Measurements from ENCODE around the gene TNNT3. TPM values are rescaled to one million over a fixed set of nuclear protein-coding genes. Genes with fewer than 3 reads are reported as not detected.

Gene TNNT3
- total RNA-seq, 1 donor from 2014 or later: 2.6 TPM

GRCh38 chr11:1918436-1919315 is 827 bp upstream of the TNNT3 start:
- H3K4me3 Mint-ChIP-seq (ENCODE audit: unreplicated experiment): no peak overlapping the region
- no peak overlapping the region for H3K27ac Mint-ChIP-seq (ENCODE audit: unreplicated experiment)

DNA sequence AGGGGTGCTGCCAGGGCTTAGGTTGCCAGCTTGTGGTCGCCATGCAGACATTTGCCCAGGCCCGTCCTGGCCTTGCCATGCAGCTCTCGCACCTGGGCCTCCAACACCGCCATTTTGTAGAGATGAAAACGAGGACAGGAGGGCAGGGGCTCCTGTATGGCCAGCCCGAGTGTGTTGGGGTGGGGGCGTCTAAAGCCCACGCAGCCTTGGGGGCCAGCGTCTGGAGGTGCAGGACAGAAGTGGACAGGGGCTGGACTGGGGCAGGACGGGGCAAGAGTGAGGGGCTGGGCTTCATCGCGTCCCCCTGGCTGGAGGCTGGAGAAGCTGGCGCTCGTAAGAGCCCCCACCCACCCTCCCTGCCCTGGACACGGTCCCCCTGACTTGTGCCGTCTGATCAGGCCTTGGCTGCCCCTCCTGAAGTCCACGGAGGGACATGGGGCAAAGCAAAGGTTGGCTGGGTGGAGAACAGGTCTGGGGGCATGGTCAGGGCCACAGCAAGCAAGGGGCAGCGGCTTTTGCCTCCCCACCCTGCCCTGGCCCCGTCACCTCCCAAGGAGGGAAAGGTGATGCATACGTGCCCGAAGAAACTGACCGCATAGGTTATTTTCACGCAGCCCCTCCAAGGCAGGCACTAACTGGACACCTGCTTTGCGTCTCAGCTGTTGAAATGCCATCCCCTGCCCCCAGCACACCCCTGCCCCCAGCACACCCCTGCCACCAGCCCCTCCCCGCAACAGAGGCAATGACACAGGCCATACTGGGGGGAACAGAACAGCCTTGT is 815 bp downstream of the TNNT3 start:
- Mint-ChIP-seq H3K4me3 (ENCODE audit: unreplicated experiment) (no peak overlapping the region), H3K27ac (ENCODE audit: unreplicated experiment) (no peak overlapping the region), H3K36me3 (ENCODE audit: unreplicated experiment) (no peaks in the 10 kb centered on the region), H3K9me3 (ENCODE audit: unreplicated experiment) (no peaks in the 10 kb centered on the region), H3K4me1 (ENCODE audit: unreplicated experiment) (peaks cover 10% of the 10 kb centered on the region), H3K27me3 (ENCODE audit: unreplicated experiment) (no peaks in the 10 kb centered on the region)
- TF ChIP-seq CTCF (IDR thresholded peaks at IDR 0.05): no peak
- DNase-seq (ENCODE audit: extremely low spot score, unreplicated experiment): no peak

More at GRCh38 chr11:1918436-1919315, 827 bp upstream of the TNNT3 start:
- Mint-ChIP-seq H3K27me3 (ENCODE audit: unreplicated experiment) (peaks cover 2% of the 10 kb centered on the region), H3K9me3 (ENCODE audit: unreplicated experiment) (no peaks in the 10 kb centered on the region), H3K36me3 (ENCODE audit: unreplicated experiment) (no peaks in the 10 kb centered on the region), H3K4me1 (ENCODE audit: unreplicated experiment) (peaks cover 10% of the 10 kb centered on the region)
- TF ChIP-seq CTCF (IDR thresholded peaks at IDR 0.05): peak; percentile 41
- DNase-seq (ENCODE audit: extremely low spot score, unreplicated experiment): no peak

- peaks cover 10% of the 10 kb centered on the region for H3K4me1 Mint-ChIP-seq (ENCODE audit: unreplicated experiment)
- no peaks in the 10 kb centered on the region for H3K27me3 Mint-ChIP-seq (ENCODE audit: unreplicated experiment)
- no peaks in the 10 kb centered on the region for H3K36me3 Mint-ChIP-seq (ENCODE audit: unreplicated experiment)
- no peak overlapping the region for H3K27ac Mint-ChIP-seq (ENCODE audit: unreplicated experiment)
- no peaks in the 10 kb centered on the region for H3K9me3 Mint-ChIP-seq (ENCODE audit: unreplicated experiment)
- no peak overlapping the region for H3K4me3 Mint-ChIP-seq (ENCODE audit: unreplicated experiment)
- DNase-seq (ENCODE audit: extremely low spot score, unreplicated experiment): no peak
- no peak for TF ChIP-seq CTCF (IDR thresholded peaks at IDR 0.05)
These were observed 1.5 kb downstream of the TNNT3 start for GRCh38 chr11:1920909-1921573.

GRCh38 chr11:1921574-1922141 is 2.2 kb downstream of the TNNT3 start:
- Mint-ChIP-seq H3K4me1 (ENCODE audit: unreplicated experiment) (peaks cover 13% of the 10 kb centered on the region), H3K36me3 (ENCODE audit: unreplicated experiment) (no peaks in the 10 kb centered on the region), H3K27ac (ENCODE audit: unreplicated experiment) (no peak overlapping the region), H3K4me3 (ENCODE audit: unreplicated experiment) (no peak overlapping the region), H3K27me3 (ENCODE audit: unreplicated experiment) (no peaks in the 10 kb centered on the region), H3K9me3 (ENCODE audit: unreplicated experiment) (no peaks in the 10 kb centered on the region)
- DNase-seq (ENCODE audit: extremely low spot score, unreplicated experiment): no peak
- TF ChIP-seq CTCF (IDR thresholded peaks at IDR 0.05): no peak
